Amniotic stem cell (primary cell): ENCODE results near the gene FAM170B.

Experiments
- DNase-seq: peaks from one replicate; lab custom pipeline; 2025; lab: John Stamatoyannopoulos, UW

Gene FAM170B

DNA sequence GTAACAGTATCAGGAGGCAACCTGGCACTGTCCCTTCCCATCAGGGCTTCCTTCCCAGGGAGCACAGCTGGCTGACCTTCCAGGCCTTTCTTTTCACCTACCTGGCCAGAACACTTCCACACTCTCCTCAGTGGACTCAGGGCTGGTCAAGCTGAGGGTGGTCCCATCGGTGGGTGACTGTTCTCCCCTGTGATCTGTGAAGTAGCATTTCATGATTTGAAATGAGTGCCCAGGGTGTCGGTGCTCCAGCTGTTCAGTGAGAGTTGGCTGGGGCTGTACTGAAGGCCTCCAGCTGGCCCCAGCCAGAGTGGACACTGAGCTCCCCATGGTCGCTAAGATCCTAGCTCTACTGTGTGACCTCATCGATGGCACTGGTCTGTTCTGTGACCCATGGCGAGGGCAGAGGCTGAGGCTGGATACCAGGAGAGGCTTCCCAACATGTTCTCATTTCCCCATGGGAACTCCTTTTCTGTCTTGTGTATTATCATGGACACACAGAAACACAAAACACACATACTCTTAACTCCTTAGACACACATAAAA, at the start of gene FAM170B:
Gene FAM170B, minus strand, starts transcription at position 316 of the 543 bp plus-strand sequence. Its CDS starts 103 bp downstream, at position 213.
- DNase-seq = no peak

DNA sequence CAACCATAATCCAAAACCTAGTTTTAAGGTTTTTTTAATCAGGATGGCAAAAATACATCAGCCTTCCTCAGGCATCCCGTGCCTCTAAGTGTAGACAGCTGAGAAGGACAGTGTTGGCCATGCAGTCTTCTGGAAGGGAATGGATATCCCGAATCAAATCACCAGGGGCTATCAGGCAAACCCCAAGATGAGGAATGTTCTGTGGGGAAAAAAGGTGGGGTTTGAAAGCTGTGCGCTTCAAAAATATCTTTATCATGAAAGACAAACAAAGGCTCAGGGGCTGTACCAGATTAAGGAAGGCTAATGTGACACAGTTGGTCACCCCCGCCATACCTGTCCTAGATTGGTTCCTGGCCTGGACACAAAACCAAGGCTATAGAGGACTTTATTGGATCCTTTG, 49.0 kb upstream of the FAM170B start:
- DNase-seq = no peak

DNA sequence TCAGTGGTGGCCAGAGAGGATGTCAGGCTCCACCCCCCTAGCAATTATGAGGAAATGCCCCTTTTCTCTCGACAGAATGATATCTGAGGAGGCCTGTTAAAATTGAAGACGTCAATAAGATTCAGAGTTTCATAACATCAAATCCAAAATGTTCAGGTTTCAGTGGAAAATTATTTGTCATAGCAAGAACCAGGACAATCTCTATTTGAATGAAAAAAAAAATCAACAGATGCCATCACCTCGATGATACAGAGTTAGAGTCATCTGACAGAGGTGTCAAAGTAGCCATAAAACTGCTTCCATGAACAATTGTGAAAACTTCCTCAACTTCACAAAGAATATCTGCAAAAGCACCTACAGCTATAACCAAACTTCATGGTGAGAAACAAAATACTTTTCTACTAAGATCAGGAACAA, 46.6 kb upstream of the FAM170B start:
- DNase-seq = no peak

- DNase-seq = no peak
These were observed 46.0 kb upstream of the FAM170B start for GRCh38 chr10:49179699-49180443.

DNA sequence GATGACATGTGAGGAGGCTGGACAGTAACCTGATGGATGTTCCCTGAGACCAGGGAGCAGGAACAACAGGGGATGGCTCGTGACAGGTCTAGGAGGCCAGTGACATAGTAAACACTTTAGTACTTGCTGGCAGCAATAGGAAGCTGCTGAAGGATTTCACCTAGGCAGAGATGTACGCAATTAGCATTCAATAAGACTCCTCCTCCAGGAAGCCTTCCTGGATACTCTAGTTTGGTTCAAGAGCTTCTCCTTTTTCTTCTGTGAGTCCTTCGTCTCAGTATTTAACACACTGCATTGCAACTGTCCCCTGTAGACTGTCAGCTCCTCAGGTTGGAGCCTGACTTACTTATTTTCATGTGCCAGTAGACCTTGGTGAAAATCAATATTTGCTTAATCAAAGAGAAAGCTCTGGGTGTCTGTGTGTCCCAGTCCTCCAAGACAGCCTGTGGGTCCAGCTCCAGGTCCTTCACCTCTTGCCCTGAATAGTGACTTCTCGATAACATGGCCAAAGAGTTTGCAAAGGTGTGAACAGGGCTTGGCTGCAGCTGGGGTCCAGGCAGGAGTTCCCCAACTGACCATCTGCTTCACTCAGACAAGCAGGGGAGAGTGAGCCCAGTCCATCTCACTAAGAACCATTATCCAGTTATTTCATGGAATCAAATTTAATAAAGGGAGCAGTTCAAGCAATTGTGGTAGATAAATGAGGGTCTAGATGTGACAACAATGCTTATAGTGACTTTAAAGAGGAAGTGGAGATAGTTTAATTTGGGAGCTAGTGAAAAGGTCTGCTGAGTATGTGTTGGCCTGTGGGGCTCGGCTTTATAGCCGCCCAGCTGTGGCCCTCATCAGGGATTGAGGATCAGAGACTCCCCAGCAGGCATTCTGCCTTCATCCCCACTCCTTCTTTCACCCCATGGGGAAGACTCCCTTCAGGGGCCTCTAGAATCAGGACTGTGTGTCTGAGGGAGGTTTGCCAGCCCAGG, 45.0 kb upstream of the FAM170B start:
- no peak for DNase-seq

GRCh38 chr10:49177391-49178355, 43.9 kb upstream of the FAM170B start:
- peak; percentile 56 for DNase-seq

DNA sequence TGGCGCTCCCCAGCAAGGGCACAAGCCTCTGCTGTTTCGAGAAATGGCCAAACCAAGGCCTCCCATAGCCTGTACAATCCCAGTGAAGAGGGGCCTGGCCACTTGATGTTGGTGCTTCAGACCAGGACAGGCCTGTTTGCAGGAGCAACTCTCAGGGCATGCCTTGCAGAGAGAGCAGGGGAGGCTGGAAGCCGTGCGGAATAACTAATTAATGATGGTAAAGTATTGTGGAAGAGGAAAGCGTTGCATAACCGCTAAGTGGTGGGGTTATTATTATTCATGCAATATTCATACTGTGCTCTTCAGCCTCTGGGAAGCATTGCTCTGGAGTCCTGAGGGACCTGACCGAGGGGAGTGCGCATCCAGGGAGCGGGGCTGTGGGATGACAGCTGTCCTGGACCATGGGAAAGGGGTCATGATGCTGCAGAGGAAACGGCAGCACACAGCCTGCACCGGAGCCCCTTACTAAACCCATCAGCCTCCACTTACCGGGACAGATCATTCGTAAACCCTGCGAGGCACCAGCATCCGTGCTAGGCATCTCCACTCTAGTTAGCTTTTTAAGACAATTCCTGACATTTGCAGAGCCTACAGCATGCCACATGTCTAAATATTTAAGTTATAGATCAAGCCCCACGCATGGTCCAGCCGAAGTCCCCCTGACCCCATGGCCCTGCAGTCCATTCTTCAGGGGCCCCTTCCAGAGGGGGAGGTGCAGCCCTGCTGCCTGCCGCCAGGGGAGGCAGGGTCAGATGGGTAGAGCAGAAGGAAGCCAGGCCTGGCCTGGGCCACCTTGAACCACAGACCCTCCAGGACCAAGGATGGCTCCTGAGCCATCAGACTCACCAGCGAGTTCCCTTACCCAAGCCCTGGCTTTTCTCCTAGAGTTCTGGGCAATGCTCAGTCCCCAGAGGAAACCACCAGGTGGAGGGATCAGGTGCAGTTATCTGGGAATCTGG, 42.8 kb upstream of the FAM170B start:
- DNase-seq = no peak

DNA sequence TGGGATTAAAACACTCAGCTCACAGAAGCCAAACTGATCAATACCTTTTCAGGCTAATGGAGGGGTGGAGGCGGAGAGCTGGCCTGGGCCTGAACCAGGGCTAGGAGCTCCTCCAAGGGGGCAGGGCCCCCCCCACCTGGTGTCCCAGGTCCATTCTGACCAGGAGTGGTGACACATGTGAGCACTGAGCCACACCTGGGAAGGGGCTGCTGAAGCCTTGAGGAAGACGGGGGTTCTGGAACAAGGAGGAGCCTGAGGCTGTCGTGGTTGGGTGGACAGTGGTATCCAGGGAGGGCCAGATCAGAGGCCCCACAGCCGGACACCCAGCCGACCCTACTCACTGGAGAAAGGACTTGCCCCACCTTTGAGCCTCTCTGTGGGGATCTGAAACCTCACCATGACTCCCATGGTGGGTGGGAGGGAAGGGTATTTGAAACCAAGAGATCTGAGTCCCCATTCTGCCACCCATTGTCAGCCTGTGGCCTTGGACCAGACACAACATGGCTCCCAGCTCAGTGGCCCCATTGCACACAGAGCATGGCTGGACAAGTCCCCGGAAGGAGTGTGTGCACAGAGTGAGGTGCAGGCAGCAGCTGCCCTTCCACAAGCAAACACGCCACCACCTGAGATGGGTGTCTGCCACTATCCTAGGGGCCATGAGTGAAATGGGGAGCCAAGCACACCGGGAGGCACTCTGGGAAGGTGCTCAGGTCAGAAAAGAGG, 41.9 kb upstream of the FAM170B start:
- no peak for DNase-seq

GRCh38 chr10:49174926-49175500, 41.2 kb upstream of the FAM170B start:
- no peak for DNase-seq

- no peak for DNase-seq
These were observed 40.6 kb upstream of the FAM170B start for GRCh38 chr10:49174261-49174925.

DNA sequence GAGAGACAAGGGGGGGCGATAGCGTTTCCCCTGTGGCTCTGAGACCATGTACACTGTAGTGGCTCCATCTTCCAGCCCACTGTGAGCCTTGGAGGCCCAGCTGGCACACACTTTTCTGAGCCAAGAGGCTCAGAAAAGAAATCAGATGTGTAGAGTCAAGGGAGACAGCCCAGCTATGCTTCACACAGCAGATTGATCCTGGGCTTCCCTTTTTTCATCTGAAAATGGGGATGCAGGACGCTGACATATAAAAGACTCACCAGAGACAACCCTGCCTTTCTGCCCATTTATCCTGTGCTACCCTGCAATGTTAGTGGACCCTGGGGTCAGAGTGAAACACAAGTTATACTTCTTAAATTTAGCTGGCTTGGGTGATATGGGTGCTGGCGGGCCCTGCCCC, 40.0 kb upstream of the FAM170B start:
- no peak for DNase-seq

GRCh38 chr10:49173201-49173772, 39.5 kb upstream of the FAM170B start:
- DNase-seq = no peak

GRCh38 chr10:49172777-49173132, 38.9 kb upstream of the FAM170B start:
- DNase-seq = no peak

- no peak for DNase-seq
These were observed 38.4 kb upstream of the FAM170B start for GRCh38 chr10:49172061-49172776.

GRCh38 chr10:49171326-49172060, 37.7 kb upstream of the FAM170B start:
- no peak for DNase-seq

DNA sequence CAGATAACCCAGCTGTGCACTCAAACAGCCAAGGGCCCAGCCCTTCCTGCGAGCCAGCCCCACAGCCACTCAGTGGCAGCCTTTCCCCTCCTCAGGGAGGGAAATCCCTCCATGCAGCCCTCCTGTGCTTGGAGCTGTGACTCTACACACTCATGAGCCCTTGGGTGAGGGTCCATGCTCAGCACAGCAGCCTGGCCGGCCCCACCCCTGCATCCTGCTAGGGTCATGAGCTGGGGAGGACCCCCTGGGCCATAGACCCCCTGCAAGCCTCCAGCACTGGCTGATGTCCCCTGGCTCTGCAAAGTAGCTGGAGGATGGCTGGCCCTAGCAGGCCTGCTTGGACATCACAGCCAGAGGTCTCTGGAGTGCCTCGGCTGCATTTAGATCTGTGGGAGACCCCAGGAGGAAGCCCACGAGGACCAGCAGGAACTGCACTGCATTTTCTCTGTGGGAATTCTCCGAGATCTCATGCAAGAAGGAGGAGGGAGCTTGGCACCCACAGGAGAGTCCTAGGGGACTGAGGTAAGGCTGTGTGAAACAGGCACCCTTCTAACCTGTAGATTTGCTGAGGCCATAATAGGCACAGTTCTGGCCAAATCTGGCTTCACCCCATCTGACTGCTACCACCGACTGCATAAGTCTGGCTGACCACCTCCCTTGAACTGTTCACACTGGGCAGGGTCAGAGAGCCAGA, 37.0 kb upstream of the FAM170B start:
- no peak for DNase-seq
